Suprapubic skin (tissue), 4 donors: ENCODE results near the gene MYO9A.
"Not testable (repeated sequence)": the region's sequence is repeated elsewhere in the genome, so short reads cannot be mapped to it uniquely, and the experiment has no call there.

Experiments
- EP300 ChIP-seq: sonication (generic); formaldehyde crosslinking; IDR thresholded peaks from one replicate; pipeline ENCODE4 v1.6.1; 2017; ENCODE audit warnings: antibody characterized with exemption
- POLR2A ChIP-seq, 2 donors: fragments of 450-650 bp; IDR thresholded peaks; one replicate each; pipeline ENCODE4 v1.6.1; 2017; ENCODE audit warnings: antibody characterized with exemption in 2 of 2, mild to moderate bottlenecking in 2 of 2, moderate library complexity in 2 of 2
- POLR2AphosphoS5 ChIP-seq, 3 donors: sonication (generic); formaldehyde crosslinking; IDR thresholded peaks; one replicate each; pipeline ENCODE4 v1.6.1; 2017; ENCODE audit warnings: antibody characterized with exemption in 3 of 3
- TF ChIP-seq, protein P1 (sequence below), 2 donors: fragments of 200-600 bp in 1 of 2; fragments of 450-650 bp in 1 of 2; sonication (generic) in 1 of 2; IDR thresholded peaks; one replicate each; pipeline ENCODE4 v1.5.1; 2016 to 2019; ENCODE audit warnings: antibody characterized with exemption in 2 of 2, mild to moderate bottlenecking in 1 of 2, moderate library complexity in 1 of 2

DNA sequence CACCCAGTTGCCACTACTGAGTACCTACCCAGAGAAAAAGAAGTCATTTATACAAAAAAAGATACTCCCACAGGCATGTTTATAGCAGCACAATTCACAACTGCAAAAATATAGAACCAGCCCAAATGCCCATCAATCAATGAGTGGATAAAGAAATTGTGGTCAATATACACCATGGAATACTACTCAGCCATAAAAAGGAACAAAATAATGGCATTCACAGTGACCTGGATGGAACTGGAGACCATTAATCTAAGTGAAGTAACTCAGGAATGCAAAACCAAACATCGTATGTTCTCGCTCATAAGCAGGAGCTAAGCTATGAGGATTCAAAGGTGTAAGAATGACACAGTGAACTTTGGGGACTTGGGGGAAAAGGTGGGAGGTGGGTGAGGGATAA lies 61.7 kb downstream of the MYO9A start:
- TF ChIP-seq, protein P1, sequence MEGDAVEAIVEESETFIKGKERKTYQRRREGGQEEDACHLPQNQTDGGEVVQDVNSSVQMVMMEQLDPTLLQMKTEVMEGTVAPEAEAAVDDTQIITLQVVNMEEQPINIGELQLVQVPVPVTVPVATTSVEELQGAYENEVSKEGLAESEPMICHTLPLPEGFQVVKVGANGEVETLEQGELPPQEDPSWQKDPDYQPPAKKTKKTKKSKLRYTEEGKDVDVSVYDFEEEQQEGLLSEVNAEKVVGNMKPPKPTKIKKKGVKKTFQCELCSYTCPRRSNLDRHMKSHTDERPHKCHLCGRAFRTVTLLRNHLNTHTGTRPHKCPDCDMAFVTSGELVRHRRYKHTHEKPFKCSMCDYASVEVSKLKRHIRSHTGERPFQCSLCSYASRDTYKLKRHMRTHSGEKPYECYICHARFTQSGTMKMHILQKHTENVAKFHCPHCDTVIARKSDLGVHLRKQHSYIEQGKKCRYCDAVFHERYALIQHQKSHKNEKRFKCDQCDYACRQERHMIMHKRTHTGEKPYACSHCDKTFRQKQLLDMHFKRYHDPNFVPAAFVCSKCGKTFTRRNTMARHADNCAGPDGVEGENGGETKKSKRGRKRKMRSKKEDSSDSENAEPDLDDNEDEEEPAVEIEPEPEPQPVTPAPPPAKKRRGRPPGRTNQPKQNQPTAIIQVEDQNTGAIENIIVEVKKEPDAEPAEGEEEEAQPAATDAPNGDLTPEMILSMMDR (IDR thresholded peaks at IDR 0.05): not testable (repeated sequence)
- not testable (repeated sequence) for TF ChIP-seq POLR2A (IDR thresholded peaks at IDR 0.05); POLR2AphosphoS5 (IDR thresholded peaks at IDR 0.05); EP300
